ENCODE results near the gene TEX35. TPM values are rescaled to one million over a fixed set of nuclear protein-coding genes. Genes with fewer than 3 reads are reported as not detected.

Gene TEX35
- total RNA-seq, 1 experiment from 2014 or later: not detected

DNA sequence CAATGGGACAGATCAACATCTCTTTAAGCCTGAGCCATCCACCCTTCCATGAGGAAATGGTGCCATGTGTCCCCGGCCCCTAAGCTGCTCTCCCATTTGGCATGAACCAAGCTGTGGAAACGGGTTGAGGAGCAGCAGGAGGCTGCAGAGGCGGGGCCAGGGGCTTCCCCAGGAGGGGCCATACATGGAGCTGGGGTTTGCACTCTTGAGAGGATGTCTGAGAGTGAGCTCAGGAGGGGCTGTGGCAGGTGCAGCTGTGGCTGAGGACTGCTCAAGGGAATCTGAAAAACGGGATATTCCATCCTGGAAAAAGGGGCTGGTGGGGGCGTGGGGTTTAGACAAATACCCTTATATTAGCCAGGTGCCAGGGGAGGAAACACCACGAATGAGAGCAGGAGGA lies 9.1 kb upstream of the TEX35 start:
- no peaks in the 10 kb centered on the region for H3K9me3 ChIP-seq (ENCODE audit: low read length)
- no TSS peak for BruUV-seq (replicated peaks)
- H3K9me2 ChIP-seq (replicated peaks; ENCODE audit: low read length): no peaks in the 10 kb centered on the region
- TF ChIP-seq, protein P1, sequence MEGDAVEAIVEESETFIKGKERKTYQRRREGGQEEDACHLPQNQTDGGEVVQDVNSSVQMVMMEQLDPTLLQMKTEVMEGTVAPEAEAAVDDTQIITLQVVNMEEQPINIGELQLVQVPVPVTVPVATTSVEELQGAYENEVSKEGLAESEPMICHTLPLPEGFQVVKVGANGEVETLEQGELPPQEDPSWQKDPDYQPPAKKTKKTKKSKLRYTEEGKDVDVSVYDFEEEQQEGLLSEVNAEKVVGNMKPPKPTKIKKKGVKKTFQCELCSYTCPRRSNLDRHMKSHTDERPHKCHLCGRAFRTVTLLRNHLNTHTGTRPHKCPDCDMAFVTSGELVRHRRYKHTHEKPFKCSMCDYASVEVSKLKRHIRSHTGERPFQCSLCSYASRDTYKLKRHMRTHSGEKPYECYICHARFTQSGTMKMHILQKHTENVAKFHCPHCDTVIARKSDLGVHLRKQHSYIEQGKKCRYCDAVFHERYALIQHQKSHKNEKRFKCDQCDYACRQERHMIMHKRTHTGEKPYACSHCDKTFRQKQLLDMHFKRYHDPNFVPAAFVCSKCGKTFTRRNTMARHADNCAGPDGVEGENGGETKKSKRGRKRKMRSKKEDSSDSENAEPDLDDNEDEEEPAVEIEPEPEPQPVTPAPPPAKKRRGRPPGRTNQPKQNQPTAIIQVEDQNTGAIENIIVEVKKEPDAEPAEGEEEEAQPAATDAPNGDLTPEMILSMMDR (conservative IDR thresholded peaks at IDR 0.05; ENCODE audit: low read depth, low read length): no peak
- TF ChIP-seq EZH2 (IDR thresholded peaks at IDR 0.05; ENCODE audit: low read length, unreplicated experiment): no peak
- TF ChIP-seq EZH2phosphoT487 (IDR thresholded peaks at IDR 0.05; ENCODE audit: borderline replicate concordance, low read length): no peak
- no peaks in the 10 kb centered on the region for H3K36me3 ChIP-seq (ENCODE audit: low read depth, low read length)
- H4K20me1 ChIP-seq (ENCODE audit: low read length): no peaks in the 10 kb centered on the region
- DNase-seq (no peak), ATAC-seq (no peak)
- intact Hi-C loops (cut with micrococcal nuclease): loop anchor here (5.0 kb wide), 1 partner anchor 192 kb away; no protein-coding TSS in a partner anchor
- H3K79me2 ChIP-seq (ENCODE audit: low read length): no peaks in the 10 kb centered on the region
- no peaks in the 10 kb centered on the region for H3K4me1 ChIP-seq (ENCODE audit: insufficient read depth, low read length)
- H3K4me2 ChIP-seq (ENCODE audit: low read length): no peak overlapping the region
- POLR2A ChIA-PET (ENCODE audit: unreplicated experiment): no interaction called here
- no peak overlapping the region for H3K27ac ChIP-seq (ENCODE audit: low read length)
- H3K9ac ChIP-seq (ENCODE audit: low read length): no peak overlapping the region
- H3F3A ChIP-seq (ENCODE audit: low read length, unreplicated experiment): no peaks in the 10 kb centered on the region
- H3K4me3 ChIP-seq (ENCODE audit: low read length): no peak overlapping the region
- H3K27me3 ChIP-seq (ENCODE audit: low read length): no peaks in the 10 kb centered on the region
- H2AFZ ChIP-seq (ENCODE audit: low read length): no peak overlapping the region
- CTCF ChIA-PET: interaction anchor here (0.6 kb wide), 1 partner anchor 323 kb away, joined by 11 read pairs; no protein-coding TSS in a partner anchor

DNA sequence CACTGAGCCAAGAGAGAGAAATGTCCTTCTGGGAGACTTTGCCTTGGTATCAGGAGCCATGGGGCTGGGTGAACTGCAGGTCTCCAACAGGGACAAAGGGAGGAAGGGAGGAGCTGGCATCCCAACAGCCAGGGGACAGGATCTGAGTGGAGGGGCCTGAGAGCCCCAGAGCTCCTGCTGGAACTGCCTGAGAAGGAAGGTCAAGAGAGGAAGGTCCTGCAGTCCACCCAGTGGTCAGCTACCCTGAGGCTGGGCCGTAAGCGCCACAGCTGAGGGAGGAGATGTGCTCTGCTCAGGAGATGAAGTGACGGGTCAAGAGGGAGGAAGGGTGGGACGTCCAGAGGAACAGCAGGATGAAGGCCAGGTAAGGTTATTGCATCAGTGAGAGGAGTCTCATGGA lies 8.6 kb upstream of the TEX35 start:
- intact Hi-C loops (cut with micrococcal nuclease): loop anchor here (5.0 kb wide), 1 partner anchor 192 kb away; no protein-coding TSS in a partner anchor
- no peak overlapping the region for H2AFZ ChIP-seq (ENCODE audit: low read length)
- H3K9me3 ChIP-seq (ENCODE audit: low read length): no peaks in the 10 kb centered on the region

DNA sequence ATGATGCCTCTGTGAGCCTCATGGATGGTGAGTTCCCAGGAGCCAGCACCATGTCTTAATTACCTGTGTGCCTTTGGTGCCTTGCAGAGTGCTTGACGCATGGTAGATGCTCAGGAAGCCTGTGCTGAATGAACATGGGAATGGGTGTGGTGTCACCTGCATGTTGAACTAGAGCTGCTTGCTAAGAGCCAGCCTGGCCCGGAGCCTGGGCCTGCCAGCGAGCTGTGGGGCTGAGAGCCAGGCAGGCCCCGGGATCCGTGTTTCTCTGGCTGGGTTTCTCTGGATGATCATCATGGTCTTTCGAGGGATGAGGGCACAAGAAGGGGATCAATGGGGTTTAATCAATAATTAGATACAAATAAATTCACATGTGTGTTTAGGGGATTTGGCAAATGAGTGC lies 6.7 kb upstream of the TEX35 start:
- Histone ChIP-seq H3K9me3 (ENCODE audit: low read length) (no peaks in the 10 kb centered on the region), H3K79me2 (ENCODE audit: low read length) (no peaks in the 10 kb centered on the region), H3K27ac (ENCODE audit: low read length) (no peak overlapping the region), H3K9me2 (replicated peaks; ENCODE audit: low read length) (no peaks in the 10 kb centered on the region), H2AFZ (ENCODE audit: low read length) (no peak overlapping the region), H4K20me1 (ENCODE audit: low read length) (no peaks in the 10 kb centered on the region), H3K4me1 (ENCODE audit: insufficient read depth, low read length) (no peaks in the 10 kb centered on the region), H3K27me3 (ENCODE audit: low read length) (no peaks in the 10 kb centered on the region), H3K36me3 (ENCODE audit: low read depth, low read length) (no peaks in the 10 kb centered on the region), H3K4me2 (ENCODE audit: low read length) (no peak overlapping the region), H3K9ac (ENCODE audit: low read length) (no peak overlapping the region), H3K4me3 (ENCODE audit: low read length) (no peak overlapping the region), H3F3A (ENCODE audit: low read length, unreplicated experiment) (no peaks in the 10 kb centered on the region)
- intact Hi-C loops (cut with micrococcal nuclease): no loop called here
- ChIA-PET POLR2A (ENCODE audit: unreplicated experiment) (no interaction called here), CTCF (no interaction called here)
- no peak for TF ChIP-seq EZH2 (IDR thresholded peaks at IDR 0.05; ENCODE audit: low read length, unreplicated experiment)
- DNase-seq (no peak), ATAC-seq (no peak)
- BruUV-seq (replicated peaks): no TSS peak

More for the DNA sequence above, 8.6 kb upstream of the TEX35 start:
- DNase-seq (no peak), ATAC-seq (no peak)
- no peak overlapping the region for H3K4me3 ChIP-seq (ENCODE audit: low read length)
- H3K4me2 ChIP-seq (ENCODE audit: low read length): no peak overlapping the region
- BruUV-seq (replicated peaks): no TSS peak
- no peaks in the 10 kb centered on the region for H3K27me3 ChIP-seq (ENCODE audit: low read length)
- H3K27ac ChIP-seq (ENCODE audit: low read length): no peak overlapping the region
- ChIA-PET POLR2A (ENCODE audit: unreplicated experiment) (no interaction called here), CTCF (interaction anchor here (0.6 kb wide), 1 partner anchor 196 kb away, joined by 5 read pairs; no protein-coding TSS in a partner anchor)
- H3K79me2 ChIP-seq (ENCODE audit: low read length): no peaks in the 10 kb centered on the region
- no peaks in the 10 kb centered on the region for H3K36me3 ChIP-seq (ENCODE audit: low read depth, low read length)
- H3K9ac ChIP-seq (ENCODE audit: low read length): no peak overlapping the region
- no peaks in the 10 kb centered on the region for H3K4me1 ChIP-seq (ENCODE audit: insufficient read depth, low read length)
- no peaks in the 10 kb centered on the region for H4K20me1 ChIP-seq (ENCODE audit: low read length)
- no peaks in the 10 kb centered on the region for H3F3A ChIP-seq (ENCODE audit: low read length, unreplicated experiment)
- no peaks in the 10 kb centered on the region for H3K9me2 ChIP-seq (replicated peaks; ENCODE audit: low read length)
- TF ChIP-seq, protein P1 (conservative IDR thresholded peaks at IDR 0.05; ENCODE audit: low read depth, low read length): no peak
- no peak for TF ChIP-seq EZH2 (IDR thresholded peaks at IDR 0.05; ENCODE audit: low read length, unreplicated experiment)
- no peak for TF ChIP-seq EZH2phosphoT487 (IDR thresholded peaks at IDR 0.05; ENCODE audit: borderline replicate concordance, low read length)

Measured in PC-3 (cell line).